SK-N-SH (cell line): ENCODE measurements around the gene SDS. TPM values are rescaled to one million over a fixed set of nuclear protein-coding genes. Genes with fewer than 3 reads are reported as not detected.

Source experiments
- CTCF ChIA-PET: fragments of 300-600, 350-600 bp; formaldehyde crosslinking; extraction: SDS; loops from one replicate; lab custom pipeline; 2021; lab: Yijun Ruan, JAX
- POLR2A ChIA-PET: fragments of 350-600 bp; sonication (Branson Sonifier 250); formaldehyde crosslinking; extraction: SDS; loops from one replicate; lab custom pipeline; 2020; ENCODE audit warnings: antibody characterized with exemption, inconsistent platforms; lab: Yijun Ruan, JAX
- DNase-seq: peaks from one replicate; pipeline ENCODE4 v3.0.0; 2012
- H2AFZ ChIP-seq: fragments of 200-600 bp; sonication (generic); 2 replicates; pipeline ENCODE4 v1.8.1; 2016; ENCODE audit warnings: antibody characterized with exemption, mild to moderate bottlenecking, low read depth
- H3F3A ChIP-seq: fragments of 200-600 bp; sonication (generic); replicated peaks from 2 replicates; pipeline ENCODE3; 2016; ENCODE audit warnings: antibody characterized with exemption, mild to moderate bottlenecking; ENCODE audit not compliant: insufficient read depth
- H3K27ac ChIP-seq, 2 experiments: fragments of 200-500 bp in 1 of 2; fragments of 200-600 bp in 1 of 2; sonication (Bioruptor generic) in 1 of 2; sonication (generic), shearing (Covaris generic) in 1 of 2; 2 replicates each; pipeline versions ENCODE4 v1.5.1 to v1.6.1; 2014 to 2016; ENCODE audit warnings: low read depth in 2 of 2, inconsistent platforms in 1 of 2, low read length in 1 of 2, mild to moderate bottlenecking in 1 of 2, mixed read lengths in 1 of 2
- H3K27me3 ChIP-seq: fragments of 200-600 bp; sonication (generic), shearing (Covaris generic); 2 replicates; pipeline ENCODE4 v1.6.1; 2016; ENCODE audit warnings: mixed run types; ENCODE audit not compliant: insufficient read depth
- H3K36me3 ChIP-seq, 2 experiments: fragments of 200-500 bp in 1 of 2; fragments of 200-600 bp in 1 of 2; sonication (Bioruptor generic) in 1 of 2; sonication (generic) in 1 of 2; replicated peaks in 1 of 2; 2 replicates each; pipeline versions ENCODE3 to v1.5.1; 2014 to 2016; ENCODE audit warnings: low read length in 1 of 2, mild to moderate bottlenecking in 1 of 2; ENCODE audit not compliant: insufficient read depth in 2 of 2, control insufficient read depth in 1 of 2
- H3K4me1 ChIP-seq, 2 experiments: fragments of 200-500 bp in 1 of 2; fragments of 200-600 bp in 1 of 2; sonication (Bioruptor generic) in 1 of 2; sonication (generic), shearing (Covaris generic) in 1 of 2; 2 replicates each; pipeline versions ENCODE4 v1.5.1 to v1.6.1; 2014 to 2016; ENCODE audit warnings: low read depth in 1 of 2, low read length in 1 of 2, mixed run types in 1 of 2; ENCODE audit not compliant: insufficient read depth in 2 of 2, control insufficient read depth in 1 of 2
- H3K4me2 ChIP-seq: fragments of 200-600 bp; sonication (generic), shearing (Covaris generic); 2 replicates; pipeline ENCODE4 v1.6.1; 2017; ENCODE audit warnings: mixed run types
- H3K4me3 ChIP-seq, 2 experiments: fragments of 200-500 bp in 1 of 2; fragments of 200-600 bp in 1 of 2; sonication (Bioruptor generic) in 1 of 2; sonication (generic), shearing (Covaris generic) in 1 of 2; 2 replicates each; pipeline versions ENCODE4 v1.5.1 to v1.8.1; 2014 to 2016; ENCODE audit warnings: low read depth in 2 of 2, inconsistent platforms in 1 of 2, low read length in 1 of 2, mild to moderate bottlenecking in 1 of 2, mixed read lengths in 1 of 2, moderate library complexity in 1 of 2
- H3K79me2 ChIP-seq: fragments of 200-600 bp; sonication (generic); 2 replicates; pipeline ENCODE4 v1.8.1; 2017; ENCODE audit warnings: mild to moderate bottlenecking; ENCODE audit not compliant: insufficient read depth
- H3K9ac ChIP-seq: fragments of 200-600 bp; sonication (generic); 2 replicates; pipeline ENCODE4 v1.6.1; 2017; ENCODE audit warnings: mixed run types
- H3K9me2 ChIP-seq: fragments of 200-600 bp; sonication (generic); 2 replicates; pipeline ENCODE4 v1.6.1; 2017; ENCODE audit warnings: mixed run types
- H3K9me3 ChIP-seq: fragments of 200-600 bp; sonication (generic); 2 replicates; pipeline ENCODE4 v1.6.1; 2017; ENCODE audit warnings: mixed run types, mild to moderate bottlenecking, moderate library complexity
- H4K20me1 ChIP-seq: fragments of 200-600 bp; sonication (generic); 2 replicates; pipeline ENCODE4 v1.6.1; 2017; ENCODE audit warnings: mild to moderate bottlenecking, mixed run types; ENCODE audit not compliant: insufficient read depth
- CHD2 ChIP-seq: fragments of 150-350 bp; IDR thresholded peaks from 2 replicates; pipeline ENCODE4 v1.6.1; 2018; ENCODE audit warnings: low read length; ENCODE audit not compliant: partially characterized antibody
- CTCF ChIP-seq: fragments of 200-600 bp; sonication (generic); IDR thresholded peaks from 2 replicates; pipeline ENCODE4 v1.6.1; 2017; ENCODE audit warnings: antibody characterized with exemption, mild to moderate bottlenecking, moderate library complexity
- EP300 ChIP-seq, 2 experiments: IDR thresholded peaks; 2 replicates each; pipeline versions ENCODE4 v1.4.0 to v1.6.1; 2012; ENCODE audit warnings: borderline replicate concordance in 1 of 2, low read depth in 1 of 2, low read length in 1 of 2
- EZH2phosphoT487 ChIP-seq: fragments of 200-600 bp; sonication (generic); IDR thresholded peaks from 2 replicates; pipeline ENCODE4 v1.6.1; 2017; ENCODE audit warnings: low read depth, mixed run types, mild to moderate bottlenecking, antibody characterized with exemption, moderate library complexity, borderline replicate concordance
- FOSL2 ChIP-seq: IDR thresholded peaks from 2 replicates; pipeline ENCODE4 v1.4.0; 2012; ENCODE audit warnings: low read depth, mild to moderate bottlenecking, moderate library complexity, borderline replicate concordance
- FOXJ3 ChIP-seq: sonication (generic); formaldehyde crosslinking; IDR thresholded peaks from 2 replicates; pipeline ENCODE4 v1.5.1; 2020; ENCODE audit warnings: mild to moderate bottlenecking, missing genetic modification reagents
- GABPA ChIP-seq: IDR thresholded peaks from 2 replicates; pipeline ENCODE4 v1.4.0; 2012; ENCODE audit warnings: low read depth, mild to moderate bottlenecking
- GATA2 ChIP-seq: sonication (generic); formaldehyde crosslinking; IDR thresholded peaks from 2 replicates; pipeline ENCODE4 v1.5.0; 2020; ENCODE audit warnings: mild to moderate bottlenecking, missing genetic modification reagents
- PBX3 ChIP-seq: IDR thresholded peaks from 2 replicates; pipeline ENCODE4; 2012
- RCOR1 ChIP-seq: fragments of 150-350 bp; IDR thresholded peaks from 2 replicates; pipeline ENCODE4 v1.6.1; 2017; ENCODE audit warnings: antibody characterized with exemption, low read length
- RFX5 ChIP-seq: IDR thresholded peaks from 2 replicates; pipeline ENCODE4 v1.6.1; 2012; ENCODE audit warnings: mild to moderate bottlenecking, improper control_type of control experiment, low read length
- RXRA ChIP-seq: IDR thresholded peaks from 2 replicates; pipeline ENCODE4 v1.4.0; 2012; ENCODE audit warnings: low read depth, mild to moderate bottlenecking, borderline replicate concordance
- SIN3A ChIP-seq: IDR thresholded peaks from 2 replicates; pipeline ENCODE4 v1.6.1; 2012; ENCODE audit warnings: low read depth, mild to moderate bottlenecking, low read length, moderate library complexity, borderline replicate concordance
- TCF12 ChIP-seq: IDR thresholded peaks from 2 replicates; pipeline ENCODE4 v1.4.0; 2012
- TEAD4 ChIP-seq: IDR thresholded peaks from 2 replicates; pipeline ENCODE4 v1.4.0; 2012; ENCODE audit warnings: mild to moderate bottlenecking, borderline replicate concordance; ENCODE audit not compliant: insufficient read depth
- USF1 ChIP-seq: IDR thresholded peaks from 2 replicates; pipeline ENCODE4 v1.4.0; 2012; ENCODE audit warnings: low read depth, borderline replicate concordance
- USF2 ChIP-seq: fragments of 150-350 bp; IDR thresholded peaks from 2 replicates; pipeline ENCODE4 v1.6.1; 2017; ENCODE audit warnings: antibody characterized with exemption, low read length, low read depth, borderline replicate concordance
- WGBS: methylation state at CpG from one replicate; pipeline ENCODE4 v1.1.6; 2017; ENCODE audit warnings: low lambda C conversion rate; 5-methylcytosine and 5-hydroxymethylcytosine counted together
- polyA plus RNA-seq, 3 experiments: library from polyadenylated mRNA; depleted of rRNA; stranded (reverse); fragments of >200 nt; gene quantifications; 2 replicates each; pipeline ENCODE4 v1.2.3, GENCODE V29; 2012

Gene SDS
- polyA plus RNA-seq, 1 of the 3 experiments (the other 2 are of a cell fraction): 0.08 TPM

GRCh38 chr12:113449299-113449698, 45.6 kb upstream of the SDS start:
- TF ChIP-seq EP300 (IDR thresholded peaks at IDR 0.05; ENCODE audit: borderline replicate concordance in 1 of 2, low read depth in 1 of 2, low read length in 1 of 2) (no peak), TEAD4 (no peak), FOXJ3 (CRISPR knock-in tag) (no peak), RCOR1 (no peak), TCF12 (no peak), RXRA (no peak), USF1 (no peak), RFX5 (no peak)
- Histone ChIP-seq H3K27me3 (peaks cover 3% of the 10 kb centered on the region; the same call in 1 of the 2 replicates), H3K4me2 (no peak overlapping the region), H3K9ac (no peak overlapping the region), H2AFZ (no peak overlapping the region), H3K4me3 (no peak overlapping the region), H3K4me1 (no peaks in the 10 kb centered on the region), H3K9me2 (no peaks in the 10 kb centered on the region), H3K9me3 (no peaks in the 10 kb centered on the region), H3F3A (no peaks in the 10 kb centered on the region), H3K36me3 (no peaks in the 10 kb centered on the region), H3K79me2 (no peaks in the 10 kb centered on the region), H3K27ac (no peak overlapping the region), H4K20me1 (no peaks in the 10 kb centered on the region)
- ChIA-PET CTCF (interaction anchor here (1.0 kb wide), 1 partner anchor 13 kb away, joined by 5 read pairs; no protein-coding TSS in a partner anchor), POLR2A (no interaction called here)
- DNase-seq: no peak
- 45% methylated on average over 2 of the region's 2 CpGs for WGBS

- no peak for TF ChIP-seq EP300 (IDR thresholded peaks at IDR 0.05; ENCODE audit: borderline replicate concordance in 1 of 2, low read depth in 1 of 2, low read length in 1 of 2)
- Histone ChIP-seq H3K9me2 (no peaks in the 10 kb centered on the region), H2AFZ (no peak overlapping the region), H3K27me3 (no peaks in the 10 kb centered on the region; the same call in 1 of the 2 replicates), H3K79me2 (no peaks in the 10 kb centered on the region), H3K4me2 (no peak overlapping the region), H3F3A (no peaks in the 10 kb centered on the region), H3K9ac (no peak overlapping the region), H3K36me3 (no peaks in the 10 kb centered on the region), H3K4me3 (no peak overlapping the region), H3K4me1 (no peaks in the 10 kb centered on the region), H3K9me3 (no peaks in the 10 kb centered on the region), H4K20me1 (no peaks in the 10 kb centered on the region), H3K27ac (no peak overlapping the region)
- POLR2A ChIA-PET: no interaction called here
- CTCF ChIA-PET: interaction anchor here (1.0 kb wide), 1 partner anchor 13 kb away, joined by 5 read pairs; no protein-coding TSS in a partner anchor
- DNase-seq: no peak
- 10% methylated on average over 7 of the region's 7 CpGs for WGBS
Measured at GRCh38 chr12:113448873-113449272, 45.2 kb upstream of the SDS start.

- Histone ChIP-seq H2AFZ (no peak overlapping the region), H3K9ac (no peak overlapping the region), H3K27ac (no peak overlapping the region), H3K4me1 (no peaks in the 10 kb centered on the region), H3K79me2 (no peaks in the 10 kb centered on the region), H3F3A (no peaks in the 10 kb centered on the region), H3K9me3 (no peaks in the 10 kb centered on the region), H3K9me2 (no peaks in the 10 kb centered on the region), H3K36me3 (no peaks in the 10 kb centered on the region), H3K4me2 (no peak overlapping the region), H3K4me3 (no peak overlapping the region), H4K20me1 (no peaks in the 10 kb centered on the region), H3K27me3 (no peaks in the 10 kb centered on the region; the same call in 1 of the 2 replicates)
- ChIA-PET POLR2A (interaction anchor here (1.0 kb wide), 1 partner anchor 24 kb away, joined by 4 read pairs; the partner anchor contains the start of gene SDSL), CTCF (interaction anchor here (1.8 to 3.9 kb wide), 4 partner anchors 16 to 467 kb away, joined by 4 to 15 read pairs (median 8); no protein-coding TSS in a partner anchor)
- WGBS: 34% methylated on average over 6 of the region's 6 CpGs
- DNase-seq: no peak
- TF ChIP-seq SIN3A: no peak
- no peak for TF ChIP-seq FOXJ3 (CRISPR knock-in tag)
- TF ChIP-seq PBX3: no peak
- TF ChIP-seq CHD2: no peak
- no peak for TF ChIP-seq GATA2 (CRISPR knock-in tag)
- no peak for TF ChIP-seq USF2
- no peak for TF ChIP-seq CTCF
- no peak for TF ChIP-seq EZH2phosphoT487
- no peak for TF ChIP-seq FOSL2
- TF ChIP-seq GABPA: no peak
- TF ChIP-seq, all 33 proteins: peak for 0
Measured at GRCh38 chr12:113445544-113446171, 42.0 kb upstream of the SDS start.
